Suprapubic skin (tissue), 4 donors: ENCODE data around the gene PLCD1. TPM values are rescaled to one million over a fixed set of nuclear protein-coding genes. Genes with fewer than 3 reads are reported as not detected.

Source experiments
- DNase-seq, 2 donors: peaks; one replicate each; pipeline ENCODE4 v3.0.0-alpha.2; 2019; ENCODE audit warnings: low spot score in 2 of 2
- H3K27ac ChIP-seq: fragments of 200-600 bp; sonication (generic); one replicate; pipeline ENCODE4 v1.5.1; 2019
- H3K27me3 ChIP-seq: fragments of 200-600 bp; sonication (generic); one replicate; pipeline ENCODE4 v1.5.1; 2019
- H3K36me3 ChIP-seq: fragments of 200-600 bp; sonication (generic); one replicate; pipeline ENCODE4 v1.5.1; 2019
- H3K4me1 ChIP-seq: fragments of 200-600 bp; sonication (generic); one replicate; pipeline ENCODE4 v1.5.1; 2019
- H3K4me3 ChIP-seq: fragments of 200-600 bp; sonication (generic); one replicate; pipeline ENCODE4 v1.5.1; 2019; ENCODE audit warnings: mild to moderate bottlenecking
- H3K9me3 ChIP-seq: fragments of 200-600 bp; sonication (generic); one replicate; pipeline ENCODE4 v1.5.1; 2019
- CTCF ChIP-seq, 2 donors: fragments of 200-600 bp in 1 of 2; fragments of 450-650 bp in 1 of 2; sonication (generic) in 1 of 2; IDR thresholded peaks; one replicate each; pipeline ENCODE4 v1.5.1; 2016 to 2019; ENCODE audit warnings: antibody characterized with exemption in 2 of 2, mild to moderate bottlenecking in 1 of 2, moderate library complexity in 1 of 2
- EP300 ChIP-seq: sonication (generic); formaldehyde crosslinking; IDR thresholded peaks from one replicate; pipeline ENCODE4 v1.6.1; 2017; ENCODE audit warnings: antibody characterized with exemption
- POLR2A ChIP-seq, 2 donors: fragments of 450-650 bp; IDR thresholded peaks; one replicate each; pipeline ENCODE4 v1.6.1; 2017; ENCODE audit warnings: antibody characterized with exemption in 2 of 2, mild to moderate bottlenecking in 2 of 2, moderate library complexity in 2 of 2
- POLR2AphosphoS5 ChIP-seq, 3 donors: sonication (generic); formaldehyde crosslinking; IDR thresholded peaks; one replicate each; pipeline ENCODE4 v1.6.1; 2017; ENCODE audit warnings: antibody characterized with exemption in 3 of 3
- WGBS: methylation state at CpG from one replicate; pipeline ENCODE4 v1.1.5; 2018; 5-methylcytosine and 5-hydroxymethylcytosine counted together
- total RNA-seq, 4 donors: library from RNA; depleted of rRNA; stranded (reverse); fragments of >200 nt; gene quantifications; one replicate each; pipeline ENCODE4 v1.1.0, GENCODE V29; 2016

Gene PLCD1
- total RNA-seq, 4 donors from 2014 or later: 32.3 to 42.2 (median 39.3) TPM

- no peak for DNase-seq
- TF ChIP-seq POLR2AphosphoS5 (IDR thresholded peaks at IDR 0.05) (no peak), CTCF (IDR thresholded peaks at IDR 0.05) (no peak), POLR2A (IDR thresholded peaks at IDR 0.05) (no peak), EP300 (no peak)
- Histone ChIP-seq H3K4me3 (no peak overlapping the region), H3K4me1 (peaks cover under 1% of the 10 kb centered on the region), H3K27me3 (no peaks in the 10 kb centered on the region), H3K9me3 (no peaks in the 10 kb centered on the region), H3K27ac (no peak overlapping the region), H3K36me3 (peaks cover 81% of the 10 kb centered on the region)
- 92% methylated on average over 16 of the region's 21 CpGs for WGBS
Observed at GRCh38 chr3:38011111-38011510, 18.3 kb downstream of the PLCD1 start.

- H3K4me3 ChIP-seq: no peak overlapping the region
- 92% methylated on average over 14 of the region's 27 CpGs for WGBS
- TF ChIP-seq POLR2AphosphoS5 (IDR thresholded peaks at IDR 0.05) (no peak), CTCF (IDR thresholded peaks at IDR 0.05) (no peak), EP300 (no peak), POLR2A (IDR thresholded peaks at IDR 0.05) (no peak)
- no peak overlapping the region for H3K27ac ChIP-seq
- H3K9me3 ChIP-seq: no peaks in the 10 kb centered on the region
- peaks cover 76% of the 10 kb centered on the region for H3K36me3 ChIP-seq
- H3K27me3 ChIP-seq: no peaks in the 10 kb centered on the region
- DNase-seq: no peak
- H3K4me1 ChIP-seq: peaks cover 11% of the 10 kb centered on the region
Observed at GRCh38 chr3:38009807-38010591, 19.4 kb downstream of the PLCD1 start.

GRCh38 chr3:38008971-38009580 lies 20.4 kb downstream of the PLCD1 start:
- H3K9me3 ChIP-seq: no peaks in the 10 kb centered on the region
- TF ChIP-seq CTCF (IDR thresholded peaks at IDR 0.05) (no peak), POLR2A (IDR thresholded peaks at IDR 0.05) (no peak), POLR2AphosphoS5 (IDR thresholded peaks at IDR 0.05) (no peak), EP300 (no peak)
- H3K27ac ChIP-seq: no peak overlapping the region
- 87% methylated on average over 10 of the region's 16 CpGs for WGBS
- no peak for DNase-seq
- peaks cover 21% of the 10 kb centered on the region for H3K4me1 ChIP-seq
- no peak overlapping the region for H3K4me3 ChIP-seq
- peaks cover 68% of the 10 kb centered on the region for H3K36me3 ChIP-seq
- H3K27me3 ChIP-seq: no peaks in the 10 kb centered on the region

DNA sequence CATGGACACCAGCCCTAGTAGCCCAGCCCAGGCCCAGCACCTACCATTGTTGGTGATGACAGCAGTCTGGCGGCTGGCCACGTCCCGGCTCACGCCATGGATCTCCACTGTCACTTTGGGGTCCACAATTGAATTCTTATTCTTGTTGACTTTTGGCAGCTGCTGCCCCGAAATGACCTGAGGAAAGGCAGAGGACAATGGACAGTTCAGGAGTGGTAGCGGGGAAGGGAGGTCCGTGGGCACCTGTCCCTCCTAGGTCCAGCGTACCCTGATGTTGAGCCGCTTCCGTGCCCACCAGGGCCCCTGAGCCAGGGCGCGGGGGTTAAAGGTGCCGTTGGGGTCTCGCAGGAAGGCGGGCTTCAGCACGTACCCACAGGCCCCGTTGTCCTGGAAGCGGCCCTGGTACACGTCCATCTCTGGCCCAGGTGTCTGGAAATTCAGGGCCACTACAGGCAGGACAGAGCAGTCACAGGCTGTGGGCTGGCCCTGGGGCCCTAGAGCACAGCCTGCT lies 21.2 kb downstream of the PLCD1 start:
- no peak overlapping the region for H3K27ac ChIP-seq
- WGBS: 88% methylated on average over 4 of the region's 19 CpGs
- no peaks in the 10 kb centered on the region for H3K9me3 ChIP-seq
- peaks cover 26% of the 10 kb centered on the region for H3K4me1 ChIP-seq
- H3K4me3 ChIP-seq: no peak overlapping the region
- DNase-seq: no peak
- H3K36me3 ChIP-seq: peaks cover 61% of the 10 kb centered on the region
- no peaks in the 10 kb centered on the region for H3K27me3 ChIP-seq
- TF ChIP-seq POLR2AphosphoS5 (IDR thresholded peaks at IDR 0.05) (no peak), EP300 (no peak), POLR2A (IDR thresholded peaks at IDR 0.05) (no peak), CTCF (IDR thresholded peaks at IDR 0.05) (no peak)

- Histone ChIP-seq H3K4me1 (peaks cover 29% of the 10 kb centered on the region), H3K4me3 (no peak overlapping the region), H3K27me3 (no peaks in the 10 kb centered on the region), H3K27ac (no peak overlapping the region), H3K9me3 (no peaks in the 10 kb centered on the region), H3K36me3 (peaks cover 61% of the 10 kb centered on the region)
- no peak for TF ChIP-seq CTCF (IDR thresholded peaks at IDR 0.05)
- no peak for TF ChIP-seq POLR2A (IDR thresholded peaks at IDR 0.05)
- no peak for TF ChIP-seq POLR2AphosphoS5 (IDR thresholded peaks at IDR 0.05)
- no peak for TF ChIP-seq EP300
- no peak for DNase-seq
- WGBS: 91% methylated on average over 7 of the region's 7 CpGs
Observed at GRCh38 chr3:38007754-38008090, 21.7 kb downstream of the PLCD1 start.
